VCaP (cell line): ENCODE measurements around the gene SMO.

ENCODE experiments used
- H3K27ac ChIP-seq: fragments of 450-650 bp; 2 replicates; pipeline ENCODE4 v1.5.1; 2017
- CTCF ChIP-seq: fragments of 450-650 bp; conservative IDR thresholded peaks from 2 replicates; pipeline ENCODE4 v1.5.1; 2017; ENCODE audit warnings: mild to moderate bottlenecking, moderate library complexity

The SMO gene

GRCh38 chr7:129256221-129256620, 67.8 kb downstream of the SMO start:
- no peak for TF ChIP-seq CTCF
- H3K27ac ChIP-seq = no peak overlapping the region

- H3K27ac ChIP-seq = no peak overlapping the region
- no peak for TF ChIP-seq CTCF
Measured at GRCh38 chr7:129257168-129257567, 68.7 kb downstream of the SMO start.

- no peak for TF ChIP-seq CTCF
- no peak overlapping the region for H3K27ac ChIP-seq
Measured at GRCh38 chr7:129258649-129259389, 70.4 kb downstream of the SMO start.

GRCh38 chr7:129262324-129262723, 73.9 kb downstream of the SMO start:
- no peak for TF ChIP-seq CTCF
- no peak overlapping the region for H3K27ac ChIP-seq
